Measurements from ENCODE around the gene F12.

F12 gene

DNA sequence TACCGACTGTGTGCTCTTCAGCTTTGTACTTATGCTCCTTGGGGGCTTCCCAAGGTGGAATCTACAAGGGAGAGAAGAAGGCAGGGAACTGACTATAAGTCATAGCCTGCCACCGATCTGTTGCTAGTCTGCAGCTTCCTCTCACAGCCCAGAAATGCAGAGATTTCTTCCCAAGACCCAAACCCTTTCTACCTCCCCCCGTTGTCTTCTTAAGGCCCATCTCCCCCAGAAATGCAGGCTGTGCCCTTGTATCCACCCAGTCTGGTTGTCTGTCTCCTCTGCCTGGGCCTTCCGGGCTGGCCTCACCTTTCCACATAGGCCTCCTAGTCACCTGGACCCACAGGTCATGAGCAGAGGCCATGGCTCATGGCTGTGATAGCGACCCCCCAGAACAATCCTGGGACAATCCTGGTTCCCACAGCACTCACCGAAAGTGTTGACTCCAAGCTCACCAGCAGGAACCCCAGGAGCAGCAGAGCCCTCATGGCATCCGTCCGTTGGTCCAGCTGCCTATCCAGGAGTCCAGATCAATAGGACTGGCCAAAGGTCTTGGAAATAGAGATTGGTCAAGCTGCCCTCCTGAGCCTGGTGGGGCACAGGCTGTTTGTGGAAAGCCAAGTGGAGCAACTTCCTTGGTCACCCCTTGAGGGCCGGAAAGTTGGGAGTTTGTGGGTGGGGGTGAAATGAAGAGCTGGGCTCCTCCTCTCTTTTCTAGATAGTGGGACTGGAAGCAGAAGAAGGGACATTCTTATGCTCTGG lies at the start of gene F12:
Gene F12, minus strand, starts transcription at position 522 of the 759 bp plus-strand sequence. Its CDS starts 37 bp downstream, at position 485.
- ChIA-PET CTCF (interaction anchor here (1.2 to 1.6 kb wide), 2 partner anchors 9 to 48 kb away, joined by 3 to 5 read pairs; no protein-coding TSS in a partner anchor), POLR2A (interaction anchor here (0.7 to 3.6 kb wide), 4 partner anchors 17 to 762 kb away, joined by 3 to 30 read pairs (median 4); partner anchors contain the start of genes GRK6, PRR7 and TSPAN17)
- no peak for DNase-seq (ENCODE audit: extremely low spot score)
- TF ChIP-seq CTBP1 (IDR thresholded peaks at IDR 0.05; ENCODE audit: borderline replicate concordance) (no peak), LEF1 (IDR thresholded peaks at IDR 0.05; ENCODE audit: borderline replicate concordance) (no peak), FOXK2 (IDR thresholded peaks at IDR 0.05) (no peak), BHLHE40 (IDR thresholded peaks at IDR 0.05; ENCODE audit: borderline replicate concordance) (no peak), TARDBP (IDR thresholded peaks at IDR 0.05) (no peak), FOXM1 (IDR thresholded peaks at IDR 0.05; ENCODE audit: borderline replicate concordance) (no peak), NFRKB (IDR thresholded peaks at IDR 0.05) (no peak), FOXA1 (IDR thresholded peaks at IDR 0.05) (no peak), ZNF384 (IDR thresholded peaks at IDR 0.05) (no peak)

DNA sequence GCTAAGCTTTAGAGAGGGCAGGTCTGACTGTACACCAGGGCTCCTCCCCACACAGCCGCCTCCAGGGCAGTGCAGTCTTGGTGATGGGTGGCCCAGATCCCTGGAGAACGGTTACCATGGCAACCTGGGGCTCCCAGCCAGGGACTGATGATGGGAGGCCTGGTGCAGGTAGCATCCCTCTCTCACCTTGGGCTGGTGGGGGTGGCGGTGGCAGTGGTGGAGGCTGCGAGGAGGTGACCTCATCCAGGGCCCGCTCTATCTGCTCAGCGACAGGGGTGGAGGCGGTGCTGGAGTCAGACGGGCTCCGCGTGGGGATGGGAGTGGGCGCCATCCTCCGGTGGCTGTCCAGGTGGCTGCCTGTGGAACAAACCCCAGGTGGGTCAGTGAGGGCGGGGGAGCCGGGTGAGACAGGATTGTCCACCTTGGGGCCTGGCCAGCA lies 49.6 kb upstream of the F12 start:
- TF ChIP-seq HDGF (IDR thresholded peaks at IDR 0.05; ENCODE audit: borderline replicate concordance) (no peak), CTBP1 (IDR thresholded peaks at IDR 0.05; ENCODE audit: borderline replicate concordance) (no peak), SUZ12 (IDR thresholded peaks at IDR 0.05) (no peak), PKNOX1 (IDR thresholded peaks at IDR 0.05) (no peak), FOXM1 (IDR thresholded peaks at IDR 0.05; ENCODE audit: borderline replicate concordance) (no peak), FOXA1 (IDR thresholded peaks at IDR 0.05) (no peak), TARDBP (IDR thresholded peaks at IDR 0.05) (no peak), ARNT (IDR thresholded peaks at IDR 0.05) (no peak)
- POLR2A ChIA-PET, result no interaction called here
- CTCF ChIA-PET, result no interaction called here
- DNase-seq (ENCODE audit: extremely low spot score), result no peak

DNA sequence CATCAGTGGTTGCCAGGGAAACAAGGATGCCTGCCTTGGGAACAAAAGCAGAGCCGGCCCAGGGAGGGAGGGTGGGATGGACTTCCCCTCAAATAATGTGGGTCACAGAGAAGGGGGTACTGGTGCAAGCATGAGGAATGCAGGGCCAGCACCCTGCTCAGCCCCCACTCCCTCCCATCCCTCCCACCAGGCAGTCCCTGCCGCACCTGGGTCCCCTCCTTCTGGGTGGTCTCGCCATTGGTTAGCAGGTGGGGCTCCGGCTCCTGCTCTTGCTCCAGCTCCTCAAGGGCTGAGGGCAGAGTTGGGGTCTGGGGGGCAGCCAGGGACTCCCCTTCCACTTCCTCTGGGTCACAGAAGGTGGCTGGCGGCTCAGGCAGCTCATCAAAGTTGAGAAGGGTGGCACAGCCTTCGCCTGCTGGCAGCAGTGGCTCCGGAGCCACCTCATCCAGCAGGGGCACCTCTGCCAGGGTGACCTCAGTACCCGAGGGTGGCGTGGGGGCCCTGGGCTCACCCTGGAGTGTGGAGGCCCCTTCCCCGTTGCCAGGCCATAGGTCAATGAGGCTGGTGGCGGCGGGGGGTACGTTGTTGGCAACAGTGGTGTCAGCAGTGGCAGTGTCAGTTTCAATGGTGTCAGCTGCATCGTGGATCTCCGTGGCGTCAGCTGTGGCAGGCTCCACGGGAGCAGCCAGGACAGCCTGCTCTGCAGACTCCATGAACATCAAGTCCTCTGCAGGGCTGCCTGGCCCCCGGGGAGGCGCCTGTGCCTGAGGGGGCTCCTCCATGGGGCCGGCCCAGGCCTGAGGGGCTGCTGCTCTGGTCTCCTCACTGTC lies 48.7 kb upstream of the F12 start:
- ChIA-PET POLR2A (interaction anchor here (1.1 to 1.6 kb wide), 6 partner anchors 11 to 56 kb away, joined by 3 to 6 read pairs (median 4); partner anchors contain the start of genes GRK6 and PDLIM7), CTCF (interaction anchor here (0.9 to 1.6 kb wide), 14 partner anchors 14 to 139 kb away, joined by 3 to 15 read pairs (median 5); no protein-coding TSS in a partner anchor)
- TF ChIP-seq LEF1 (IDR thresholded peaks at IDR 0.05; ENCODE audit: borderline replicate concordance) (no peak), TARDBP (IDR thresholded peaks at IDR 0.05) (no peak), HDGF (IDR thresholded peaks at IDR 0.05; ENCODE audit: borderline replicate concordance) (no peak), NFRKB (IDR thresholded peaks at IDR 0.05) (no peak), ZNF384 (IDR thresholded peaks at IDR 0.05) (no peak)
- no peak for DNase-seq (ENCODE audit: extremely low spot score)

GRCh38 chr5:177456976-177457851 lies 47.9 kb upstream of the F12 start:
- TF ChIP-seq PKNOX1 (IDR thresholded peaks at IDR 0.05) (peak; percentile 96), FOXK2 (IDR thresholded peaks at IDR 0.05) (no peak), HDGF (IDR thresholded peaks at IDR 0.05; ENCODE audit: borderline replicate concordance) (peak; percentile 78; the same call in 1 of the 2 replicates), TARDBP (IDR thresholded peaks at IDR 0.05) (no peak), ZNF384 (IDR thresholded peaks at IDR 0.05) (no peak), CTBP1 (IDR thresholded peaks at IDR 0.05; ENCODE audit: borderline replicate concordance) (no peak), SP1 (IDR thresholded peaks at IDR 0.05) (no peak), FOXM1 (IDR thresholded peaks at IDR 0.05; ENCODE audit: borderline replicate concordance) (no peak), L3MBTL2 (conservative IDR thresholded peaks at IDR 0.05) (no peak), ELF4 (IDR thresholded peaks at IDR 0.05) (no peak), LEF1 (IDR thresholded peaks at IDR 0.05; ENCODE audit: borderline replicate concordance) (no peak), SUZ12 (IDR thresholded peaks at IDR 0.05) (no peak)
- DNase-seq (ENCODE audit: extremely low spot score), result peak; percentile 97
- POLR2A ChIA-PET, result interaction anchor here (0.6 to 1.6 kb wide), 7 partner anchors 12 to 141 kb away, joined by 3 to 6 read pairs (median 4); partner anchors contain the start of genes GRK6 and PDLIM7
- CTCF ChIA-PET, result interaction anchor here (0.6 to 1.6 kb wide), 17 partner anchors 15 to 139 kb away, joined by 3 to 15 read pairs (median 5); partner anchors contain the start of gene F12

DNA sequence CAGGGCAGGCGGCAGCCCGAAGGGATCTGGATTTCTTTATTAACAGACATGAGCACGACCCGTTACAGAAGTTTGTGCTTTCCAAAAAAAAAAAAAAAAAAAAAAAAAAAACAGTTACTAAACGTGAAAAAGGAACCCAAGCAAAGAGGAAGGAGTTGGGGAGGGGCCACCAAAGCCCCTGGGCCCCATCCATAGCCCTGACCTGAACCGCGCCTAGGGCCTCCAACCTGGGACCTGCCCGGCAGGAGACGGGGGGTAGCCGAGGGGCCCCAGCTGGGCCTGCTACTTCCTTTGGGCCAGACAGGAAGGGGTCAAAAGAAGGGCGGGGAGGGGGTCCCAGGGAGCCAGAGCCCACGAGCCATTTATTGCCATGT lies 47.2 kb upstream of the F12 start:
- ChIA-PET POLR2A (interaction anchor here (1.5 to 1.6 kb wide), 2 partner anchors 11 to 53 kb away, joined by 4 to 5 read pairs; no protein-coding TSS in a partner anchor), CTCF (interaction anchor here (0.6 to 1.6 kb wide), 9 partner anchors 16 to 86 kb away, joined by 3 to 15 read pairs (median 6); partner anchors contain the start of gene F12)
- TF ChIP-seq LEF1 (IDR thresholded peaks at IDR 0.05; ENCODE audit: borderline replicate concordance) (no peak), ZNF384 (IDR thresholded peaks at IDR 0.05) (no peak), FOXK2 (IDR thresholded peaks at IDR 0.05) (no peak), ELF4 (IDR thresholded peaks at IDR 0.05) (no peak), L3MBTL2 (conservative IDR thresholded peaks at IDR 0.05) (no peak), SP1 (IDR thresholded peaks at IDR 0.05) (no peak), TARDBP (IDR thresholded peaks at IDR 0.05) (no peak), HDGF (IDR thresholded peaks at IDR 0.05; ENCODE audit: borderline replicate concordance) (no peak), NFRKB (IDR thresholded peaks at IDR 0.05) (no peak), SUZ12 (IDR thresholded peaks at IDR 0.05) (no peak), PKNOX1 (IDR thresholded peaks at IDR 0.05) (no peak), ARNT (IDR thresholded peaks at IDR 0.05) (no peak), FOXA1 (IDR thresholded peaks at IDR 0.05) (no peak), BHLHE40 (IDR thresholded peaks at IDR 0.05; ENCODE audit: borderline replicate concordance) (no peak), FOXM1 (IDR thresholded peaks at IDR 0.05; ENCODE audit: borderline replicate concordance) (no peak), CTBP1 (IDR thresholded peaks at IDR 0.05; ENCODE audit: borderline replicate concordance) (no peak)
- no peak for DNase-seq (ENCODE audit: extremely low spot score)
